Trophoblast cell (in vitro differentiated cells and primary cell): ENCODE data around the gene CRMP1.

Source experiments
- DNase-seq, 2 donors: peaks; one replicate each; pipeline ENCODE4 v3.0.0-alpha.2; 2016
- H2AFZ ChIP-seq: 2 replicates; pipeline ENCODE4 v1.6.1; 2013; ENCODE audit warnings: low read length, moderate library complexity, mild to moderate bottlenecking; ENCODE audit not compliant: insufficient read depth, poor library complexity
- H2AK5ac ChIP-seq: 2 replicates; pipeline ENCODE4 v1.6.1; 2013; ENCODE audit warnings: mild to moderate bottlenecking, low read length
- H2BK120ac ChIP-seq: 2 replicates; pipeline ENCODE4 v1.6.1; 2013; ENCODE audit warnings: low read length, mild to moderate bottlenecking, moderate library complexity; ENCODE audit not compliant: insufficient read depth, poor library complexity
- H2BK12ac ChIP-seq: 2 replicates; pipeline ENCODE4 v1.6.1; 2013; ENCODE audit warnings: mild to moderate bottlenecking, low read length, moderate library complexity
- H2BK5ac ChIP-seq: 2 replicates; pipeline ENCODE4 v1.6.1; 2013; ENCODE audit warnings: low read length, low read depth, moderate library complexity, mild to moderate bottlenecking; ENCODE audit not compliant: poor library complexity
- H3K14ac ChIP-seq: 2 replicates; pipeline ENCODE4 v1.6.1; 2013; ENCODE audit warnings: mild to moderate bottlenecking, low read length
- H3K18ac ChIP-seq: 2 replicates; pipeline ENCODE4 v1.6.1; 2013; ENCODE audit warnings: mild to moderate bottlenecking, low read length
- H3K23ac ChIP-seq: 2 replicates; pipeline ENCODE4 v1.6.1; 2013; ENCODE audit warnings: low read length
- H3K27ac ChIP-seq: 2 replicates; pipeline ENCODE4 v1.5.1; 2013; ENCODE audit warnings: low read depth, mild to moderate bottlenecking, inconsistent platforms, low read length, moderate library complexity
- H3K27me3 ChIP-seq: 2 replicates; pipeline ENCODE4 v1.6.1; 2013; ENCODE audit warnings: inconsistent platforms, mild to moderate bottlenecking, low read length, moderate library complexity; ENCODE audit not compliant: insufficient read depth
- H3K36me3 ChIP-seq, 2 experiments: 1 replicate in 1 of 2; 2 replicates in 1 of 2; pipeline ENCODE4 v1.6.1; 2013; ENCODE audit warnings: low read length in 2 of 2, mild to moderate bottlenecking in 2 of 2, moderate library complexity in 1 of 2; ENCODE audit not compliant: insufficient read depth in 2 of 2, control insufficient read depth in 1 of 2
- H3K4ac ChIP-seq: 2 replicates; pipeline ENCODE4 v1.6.1; 2013; ENCODE audit warnings: low read depth, mild to moderate bottlenecking, low read length, moderate library complexity
- H3K4me1 ChIP-seq, 2 experiments: 1 replicate in 1 of 2; 2 replicates in 1 of 2; pipeline ENCODE4 v1.6.1; 2013; ENCODE audit warnings: low read length in 2 of 2, mild to moderate bottlenecking in 2 of 2, moderate library complexity in 1 of 2; ENCODE audit not compliant: insufficient read depth in 2 of 2, control insufficient read depth in 1 of 2
- H3K4me2 ChIP-seq: 2 replicates; pipeline ENCODE4 v1.6.1; 2013; ENCODE audit warnings: inconsistent platforms, mild to moderate bottlenecking, low read length, moderate library complexity
- H3K4me3 ChIP-seq: 2 replicates; pipeline ENCODE4 v1.5.1; 2013; ENCODE audit warnings: mild to moderate bottlenecking, low read depth, low read length, inconsistent platforms
- H3K79me1 ChIP-seq: one replicate; pipeline ENCODE4 v1.6.1; 2013; ENCODE audit warnings: low read length
- H3K79me2 ChIP-seq: 2 replicates; pipeline ENCODE4 v1.6.1; 2013; ENCODE audit warnings: low read length, mild to moderate bottlenecking; ENCODE audit not compliant: control insufficient read depth, insufficient read depth, poor library complexity
- H3K9ac ChIP-seq: 2 replicates; pipeline ENCODE4 v1.6.1; 2013; ENCODE audit warnings: mild to moderate bottlenecking, low read length
- H3K9me3 ChIP-seq: 2 replicates; pipeline ENCODE4 v1.6.1; 2013; ENCODE audit warnings: low read depth, mild to moderate bottlenecking, control low read depth, inconsistent platforms, low read length; ENCODE audit not compliant: insufficient read depth
- H4K12ac ChIP-seq: 2 replicates; pipeline ENCODE4 v1.6.1; 2013; ENCODE audit warnings: low read depth, mild to moderate bottlenecking, low read length, moderate library complexity
- H4K8ac ChIP-seq: 2 replicates; pipeline ENCODE4 v1.6.1; 2013; ENCODE audit warnings: low read depth, mild to moderate bottlenecking, low read length, moderate library complexity
- H4K91ac ChIP-seq: one replicate; pipeline ENCODE4 v1.6.1; 2013; ENCODE audit warnings: low read depth, mild to moderate bottlenecking, low read length, moderate library complexity
- WGBS: extraction: QIAGEN DNeasy Blood & Tissue Kit; methylation state at CpG from one replicate; pipeline ENCODE4 v1.1.7; 2013; ENCODE audit warnings: missing lambda C conversion rate; ENCODE audit not compliant: insufficient read length, insufficient coverage; ENCODE audit errors: extremely low coverage; 5-methylcytosine and 5-hydroxymethylcytosine counted together

Gene CRMP1

DNA sequence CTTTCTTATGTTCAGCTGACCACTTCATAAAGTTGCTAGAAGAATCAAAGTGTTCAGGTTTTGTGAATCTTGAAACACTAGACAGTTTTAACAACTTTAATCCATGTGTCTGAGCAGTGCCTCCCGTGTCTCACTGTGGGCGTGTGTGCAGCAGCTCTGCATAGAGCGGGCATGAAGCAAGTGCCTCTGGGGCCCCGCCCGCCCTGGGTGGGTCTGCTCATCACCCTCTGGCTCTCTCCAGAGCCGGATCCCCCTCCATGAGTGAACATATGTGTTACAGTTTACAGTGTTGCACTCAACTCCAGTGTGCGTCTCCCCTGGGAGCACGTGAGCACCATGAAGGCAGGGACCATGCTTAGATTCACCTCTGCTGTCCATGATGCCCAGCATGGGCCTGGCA lies 37.6 kb upstream of the CRMP1 start:
- no peak overlapping the region for H4K91ac ChIP-seq
- peaks cover 0 to 3% of the 10 kb centered on the region in 2 experiments for H3K4me1 ChIP-seq
- H3K79me1 ChIP-seq, result no peaks in the 10 kb centered on the region
- H3K9me3 ChIP-seq, result no peaks in the 10 kb centered on the region
- no peak overlapping the region for H3K14ac ChIP-seq
- no peak overlapping the region for H2BK12ac ChIP-seq
- no peak overlapping the region for H2BK5ac ChIP-seq
- DNase-seq, result no peak
- no peak overlapping the region for H3K9ac ChIP-seq
- no peak overlapping the region for H2AK5ac ChIP-seq
- no peak overlapping the region for H3K27ac ChIP-seq
- H3K79me2 ChIP-seq, result no peaks in the 10 kb centered on the region
- no peak overlapping the region for H3K4me2 ChIP-seq
- no CpG with 5 or more reads among the region's 8 CpGs for WGBS
- H2AFZ ChIP-seq, result no peak overlapping the region
- H3K4me3 ChIP-seq, result no peak overlapping the region
- no peak overlapping the region for H3K4ac ChIP-seq
- no peaks in the 10 kb centered on the region for H3K27me3 ChIP-seq
- no peak overlapping the region for H4K8ac ChIP-seq
- no peaks in the 10 kb centered on the region for H3K36me3 ChIP-seq
- no peak overlapping the region for H4K12ac ChIP-seq
- H2BK120ac ChIP-seq, result no peak overlapping the region
- H3K18ac ChIP-seq, result no peak overlapping the region
- H3K23ac ChIP-seq, result no peak overlapping the region

DNA sequence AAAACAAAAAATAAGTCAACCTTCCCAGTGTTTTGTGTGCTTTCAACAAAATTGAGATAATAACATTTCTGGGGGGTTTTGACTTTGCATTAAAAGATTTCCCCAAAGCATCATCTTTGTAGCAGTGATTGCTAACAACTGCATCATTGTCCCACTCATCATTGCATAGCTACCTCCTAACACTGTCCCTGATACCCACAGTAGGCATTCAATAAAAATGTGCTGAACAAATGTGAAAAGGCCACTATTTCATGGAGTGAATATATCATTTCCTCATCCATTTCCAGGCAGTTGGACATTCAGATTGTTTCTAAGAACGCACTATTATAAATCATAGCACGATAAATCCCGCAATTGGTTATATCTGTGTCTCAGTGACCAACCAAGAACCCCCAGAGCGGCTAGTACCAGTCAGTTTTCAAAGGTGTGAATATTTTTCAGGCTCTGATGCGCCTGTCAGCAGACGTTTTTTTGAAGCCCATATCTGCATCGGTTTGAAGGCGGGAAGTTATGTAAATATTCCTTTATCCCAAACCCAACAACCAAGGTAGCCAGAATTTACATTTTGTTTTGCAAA lies 36.0 kb upstream of the CRMP1 start:
- Histone ChIP-seq H3K23ac (no peak overlapping the region), H3K14ac (no peak overlapping the region), H3K79me1 (no peaks in the 10 kb centered on the region), H2AFZ (no peak overlapping the region), H3K4me2 (no peak overlapping the region), H4K12ac (no peak overlapping the region), H3K4ac (no peak overlapping the region), H3K9ac (no peak overlapping the region), H3K18ac (no peak overlapping the region), H3K27me3 (no peaks in the 10 kb centered on the region), H2BK120ac (no peak overlapping the region), H2AK5ac (no peak overlapping the region), H3K79me2 (no peaks in the 10 kb centered on the region), H2BK12ac (no peak overlapping the region), H3K36me3 (no peaks in the 10 kb centered on the region), H3K9me3 (no peaks in the 10 kb centered on the region), H2BK5ac (no peak overlapping the region), H4K8ac (no peak overlapping the region), H3K4me1 (peaks cover 0 to 3% of the 10 kb centered on the region in 2 experiments), H4K91ac (no peak overlapping the region), H3K27ac (no peak overlapping the region), H3K4me3 (no peak overlapping the region)
- DNase-seq, result no peak
- WGBS, result no CpG with 5 or more reads among the region's 8 CpGs

DNA sequence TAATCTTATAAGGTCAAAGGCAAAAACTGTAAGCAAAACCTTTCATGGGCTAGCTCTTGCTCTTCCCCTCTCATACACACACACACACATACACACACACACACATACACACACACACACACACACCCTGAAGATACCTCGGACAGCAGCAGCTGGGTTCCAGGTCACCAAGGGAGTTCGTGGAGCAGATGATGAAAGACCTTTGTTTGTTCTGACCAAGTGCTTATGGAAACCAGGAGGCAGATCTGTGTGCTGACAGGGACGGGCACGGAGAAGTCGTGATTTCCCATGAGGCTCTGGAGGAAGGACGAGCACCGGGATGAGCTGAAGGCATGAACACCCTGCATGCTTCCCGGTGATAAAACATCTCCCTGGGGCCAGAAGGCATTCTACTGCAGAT lies 35.4 kb upstream of the CRMP1 start:
- no peak overlapping the region for H4K91ac ChIP-seq
- H3K4ac ChIP-seq, result no peak overlapping the region
- H3K9me3 ChIP-seq, result no peaks in the 10 kb centered on the region
- H4K12ac ChIP-seq, result no peak overlapping the region
- H3K79me2 ChIP-seq, result no peaks in the 10 kb centered on the region
- H2BK12ac ChIP-seq, result no peak overlapping the region
- no peak overlapping the region for H3K27ac ChIP-seq
- H2AK5ac ChIP-seq, result no peak overlapping the region
- H3K23ac ChIP-seq, result no peak overlapping the region
- peaks cover 0 to 3% of the 10 kb centered on the region in 2 experiments for H3K4me1 ChIP-seq
- H3K27me3 ChIP-seq, result no peaks in the 10 kb centered on the region
- H2BK120ac ChIP-seq, result no peak overlapping the region
- H3K9ac ChIP-seq, result no peak overlapping the region
- DNase-seq, result no peak
- no peak overlapping the region for H3K14ac ChIP-seq
- no peaks in the 10 kb centered on the region for H3K36me3 ChIP-seq
- H4K8ac ChIP-seq, result no peak overlapping the region
- no peaks in the 10 kb centered on the region for H3K79me1 ChIP-seq
- H3K4me3 ChIP-seq, result no peak overlapping the region
- H2AFZ ChIP-seq, result no peak overlapping the region
- no peak overlapping the region for H3K4me2 ChIP-seq
- no peak overlapping the region for H2BK5ac ChIP-seq
- no peak overlapping the region for H3K18ac ChIP-seq
- no CpG with 5 or more reads among the region's 8 CpGs for WGBS

DNA sequence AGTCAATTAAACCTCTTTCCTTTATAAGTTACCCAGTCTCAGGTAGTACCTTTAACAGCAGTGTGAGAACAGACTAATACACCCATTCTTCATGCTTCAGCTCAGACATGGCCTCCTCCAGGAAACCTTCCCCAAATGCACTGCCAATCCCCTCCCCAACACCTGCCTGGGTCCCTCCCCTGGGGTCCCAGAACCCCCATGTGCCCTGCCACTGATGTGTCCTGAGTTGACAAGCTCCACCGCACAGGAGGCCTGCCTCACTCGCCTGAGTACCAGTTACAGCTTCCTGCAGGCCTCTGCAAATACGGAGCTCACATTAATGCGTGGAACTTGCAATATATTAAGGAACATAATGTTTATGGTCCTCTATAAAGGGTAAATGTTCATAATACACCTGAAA lies 34.9 kb upstream of the CRMP1 start:
- no peak overlapping the region for H2BK120ac ChIP-seq
- H3K4me1 ChIP-seq, result peaks cover 0 to 3% of the 10 kb centered on the region in 2 experiments
- no peak overlapping the region for H3K4me3 ChIP-seq
- H3K4ac ChIP-seq, result no peak overlapping the region
- H3K14ac ChIP-seq, result no peak overlapping the region
- no peak overlapping the region for H3K27ac ChIP-seq
- no peak for DNase-seq
- no peak overlapping the region for H3K18ac ChIP-seq
- no peak overlapping the region for H4K8ac ChIP-seq
- H4K12ac ChIP-seq, result no peak overlapping the region
- H3K79me2 ChIP-seq, result no peaks in the 10 kb centered on the region
- no peak overlapping the region for H2BK5ac ChIP-seq
- H3K36me3 ChIP-seq, result no peaks in the 10 kb centered on the region
- no peak overlapping the region for H3K23ac ChIP-seq
- H3K27me3 ChIP-seq, result no peaks in the 10 kb centered on the region
- H2BK12ac ChIP-seq, result no peak overlapping the region
- no peak overlapping the region for H3K9ac ChIP-seq
- H2AK5ac ChIP-seq, result no peak overlapping the region
- H3K9me3 ChIP-seq, result no peaks in the 10 kb centered on the region
- no peak overlapping the region for H2AFZ ChIP-seq
- no peak overlapping the region for H3K4me2 ChIP-seq
- WGBS, result no CpG with 5 or more reads among the region's 4 CpGs
- no peaks in the 10 kb centered on the region for H3K79me1 ChIP-seq
- H4K91ac ChIP-seq, result no peak overlapping the region
